HG02588 (cell line): ENCODE measurements around the gene OXGR1.
A peak's percentile ranks its signal among the peaks of the same experiment; 100 is the strongest.
"Not testable (repeated sequence)": the region's sequence is repeated elsewhere in the genome, so short reads cannot be mapped to it uniquely, and the experiment has no call there.

Experiments used
- ATAC-seq: cut with Tn5 transposase; IDR thresholded peaks from one replicate; pipeline ENCODE4 v1.9.1; 2021; ENCODE audit warnings: mild to moderate bottlenecking, moderate library complexity; ENCODE audit not compliant: unreplicated experiment

OXGR1 gene

GRCh38 chr13:96994017-96994857 lies at the start of gene OXGR1:
OXGR1 (minus strand) TSS chr13:96994476; CDS start chr13:96987759, 6,717 bp downstream.
- ATAC-seq, result no peak

GRCh38 chr13:97043302-97043701 lies 49.0 kb upstream of the OXGR1 start:
- no peak for ATAC-seq

GRCh38 chr13:97030705-97031452 lies 36.6 kb upstream of the OXGR1 start:
- no peak for ATAC-seq

- no peak for ATAC-seq
Measured at GRCh38 chr13:97028441-97029299, 34.4 kb upstream of the OXGR1 start.

- ATAC-seq, result no peak
Measured at GRCh38 chr13:97027162-97027554, 32.9 kb upstream of the OXGR1 start.

- no peak for ATAC-seq
Measured at GRCh38 chr13:97026531-97027161, 32.4 kb upstream of the OXGR1 start.

- not testable (repeated sequence) for ATAC-seq
Measured at GRCh38 chr13:97023812-97024211, 29.5 kb upstream of the OXGR1 start.

GRCh38 chr13:97023117-97023516 lies 28.8 kb upstream of the OXGR1 start:
- no peak for ATAC-seq

GRCh38 chr13:97021241-97021640 lies 27.0 kb upstream of the OXGR1 start:
- ATAC-seq, result no peak

- no peak for ATAC-seq
Measured at GRCh38 chr13:97020689-97021240, 26.5 kb upstream of the OXGR1 start.

- ATAC-seq, result no peak
Measured at GRCh38 chr13:97020194-97020593, 25.9 kb upstream of the OXGR1 start.

GRCh38 chr13:97019236-97019635 lies 25.0 kb upstream of the OXGR1 start:
- no peak for ATAC-seq

- peak; percentile 81 for ATAC-seq
Measured at GRCh38 chr13:97018029-97018819, 23.9 kb upstream of the OXGR1 start.

GRCh38 chr13:97017322-97017721 lies 23.0 kb upstream of the OXGR1 start:
- no peak for ATAC-seq

- no peak for ATAC-seq
Measured at GRCh38 chr13:97015661-97016350, 21.5 kb upstream of the OXGR1 start.

- no peak for ATAC-seq
Measured at GRCh38 chr13:97012251-97013048, 18.2 kb upstream of the OXGR1 start.

GRCh38 chr13:97011446-97012131 lies 17.3 kb upstream of the OXGR1 start:
- ATAC-seq, result no peak

- no peak for ATAC-seq
Measured at GRCh38 chr13:97008643-97009042, 14.4 kb upstream of the OXGR1 start.
